ENCODE results near the gene RFK.

DNA sequence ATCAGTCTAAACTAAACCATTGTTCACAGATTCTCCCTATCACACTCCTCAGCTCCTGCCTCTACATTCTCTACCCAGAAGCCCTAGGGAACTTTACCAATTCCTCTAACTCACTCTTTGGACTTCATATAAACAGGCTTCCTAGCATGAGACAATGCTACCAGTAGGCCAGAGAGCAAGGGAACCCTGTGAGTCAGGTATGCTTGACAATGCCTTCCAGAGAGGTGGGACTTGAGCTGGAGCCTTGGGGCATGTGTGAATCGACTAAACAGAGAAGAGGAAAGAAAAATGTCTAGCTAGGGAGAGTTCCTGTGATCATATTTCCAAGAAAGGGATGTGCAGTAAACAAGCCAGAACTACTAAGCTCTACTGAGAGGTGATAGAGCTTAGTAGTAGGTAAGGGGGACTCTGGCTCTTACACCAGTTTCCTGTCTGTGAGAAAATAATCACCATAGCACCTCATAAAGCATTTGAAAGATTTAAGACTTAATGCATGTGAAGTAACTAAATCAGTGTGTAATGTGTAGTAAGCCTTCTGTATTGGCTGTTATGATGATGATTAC, 6.4 kb upstream of the RFK start:
- TF ChIP-seq, protein P1, sequence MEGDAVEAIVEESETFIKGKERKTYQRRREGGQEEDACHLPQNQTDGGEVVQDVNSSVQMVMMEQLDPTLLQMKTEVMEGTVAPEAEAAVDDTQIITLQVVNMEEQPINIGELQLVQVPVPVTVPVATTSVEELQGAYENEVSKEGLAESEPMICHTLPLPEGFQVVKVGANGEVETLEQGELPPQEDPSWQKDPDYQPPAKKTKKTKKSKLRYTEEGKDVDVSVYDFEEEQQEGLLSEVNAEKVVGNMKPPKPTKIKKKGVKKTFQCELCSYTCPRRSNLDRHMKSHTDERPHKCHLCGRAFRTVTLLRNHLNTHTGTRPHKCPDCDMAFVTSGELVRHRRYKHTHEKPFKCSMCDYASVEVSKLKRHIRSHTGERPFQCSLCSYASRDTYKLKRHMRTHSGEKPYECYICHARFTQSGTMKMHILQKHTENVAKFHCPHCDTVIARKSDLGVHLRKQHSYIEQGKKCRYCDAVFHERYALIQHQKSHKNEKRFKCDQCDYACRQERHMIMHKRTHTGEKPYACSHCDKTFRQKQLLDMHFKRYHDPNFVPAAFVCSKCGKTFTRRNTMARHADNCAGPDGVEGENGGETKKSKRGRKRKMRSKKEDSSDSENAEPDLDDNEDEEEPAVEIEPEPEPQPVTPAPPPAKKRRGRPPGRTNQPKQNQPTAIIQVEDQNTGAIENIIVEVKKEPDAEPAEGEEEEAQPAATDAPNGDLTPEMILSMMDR (IDR thresholded peaks at IDR 0.05), result no peak
- no peak for TF ChIP-seq POLR2AphosphoS5 (IDR thresholded peaks at IDR 0.05)
- TF ChIP-seq POLR2A (IDR thresholded peaks at IDR 0.05), result no peak
- TF ChIP-seq EP300 (IDR thresholded peaks at IDR 0.05), result no peak

All from stomach (tissue), 4 donors.